ENCODE results near the gene DHRS7B. TPM values are rescaled to one million over a fixed set of nuclear protein-coding genes. Genes with fewer than 3 reads are reported as not detected.

The DHRS7B gene
- total RNA-seq, 1 donor from 2014 or later, result 17.1 TPM

Other genes starting within 250 kb of the DHRS7B start
- gene USP22, start 84.0 kb upstream of the DHRS7B start, total RNA-seq, result 186 TPM
- 16.6 TPM for gene TMEM11, start 87.2 kb downstream of the DHRS7B start, total RNA-seq
- gene NATD1, start 126.4 kb downstream of the DHRS7B start, total RNA-seq, result 9.3 TPM
- 42.2 TPM for gene MAP2K3, start 157.7 kb downstream of the DHRS7B start, total RNA-seq
- gene KCNJ12, start 249.4 kb downstream of the DHRS7B start, total RNA-seq, result 1.0 TPM